EL (cell line): ENCODE data around the gene ENPP3.

Experiments
- DNase-seq: peaks from one replicate; pipeline ENCODE4 v3.0.0-alpha.2; 2016

ENPP3 gene

GRCh38 chr6:131768964-131769363 is 131.9 kb downstream of the ENPP3 start:
- no peak for DNase-seq

- no peak for DNase-seq
Observed at GRCh38 chr6:131769385-131770141, 132.5 kb downstream of the ENPP3 start.

- no peak for DNase-seq
Observed at GRCh38 chr6:131770776-131771175, 133.7 kb downstream of the ENPP3 start.

GRCh38 chr6:131773284-131773950 is 136.3 kb downstream of the ENPP3 start:
- no peak for DNase-seq

GRCh38 chr6:131775886-131776285 is 138.8 kb downstream of the ENPP3 start:
- no peak for DNase-seq

- no peak for DNase-seq
Observed at GRCh38 chr6:131776985-131777384, 139.9 kb downstream of the ENPP3 start.

- DNase-seq: no peak
Observed at GRCh38 chr6:131778169-131778568, 141.1 kb downstream of the ENPP3 start.

GRCh38 chr6:131779304-131779703 is 142.2 kb downstream of the ENPP3 start:
- no peak for DNase-seq

- DNase-seq: no peak
Observed at GRCh38 chr6:131780600-131780999, 143.5 kb downstream of the ENPP3 start.

GRCh38 chr6:131781687-131782086 is 144.6 kb downstream of the ENPP3 start:
- no peak for DNase-seq

GRCh38 chr6:131782764-131783163 is 145.7 kb downstream of the ENPP3 start:
- DNase-seq: no peak

- DNase-seq: no peak
Observed at GRCh38 chr6:131784561-131784960, 147.5 kb downstream of the ENPP3 start.

GRCh38 chr6:131787079-131787478 is 150.0 kb downstream of the ENPP3 start:
- DNase-seq: peak; percentile 47

- DNase-seq: peak; percentile 32
Observed at GRCh38 chr6:131787766-131788712, 150.9 kb downstream of the ENPP3 start.

GRCh38 chr6:131789219-131789618 is 152.1 kb downstream of the ENPP3 start:
- peak; percentile 30 for DNase-seq

- DNase-seq: no peak
Observed at GRCh38 chr6:131791476-131791875, 154.4 kb downstream of the ENPP3 start.

- peak; percentile 43 for DNase-seq
Observed at GRCh38 chr6:131792091-131792496, 155.0 kb downstream of the ENPP3 start.

GRCh38 chr6:131795366-131795765 is 158.3 kb downstream of the ENPP3 start:
- DNase-seq: no peak
